KMS-11 (cell line): ENCODE measurements around the gene RELN.

Experiments
- H2AFZ ChIP-seq: fragments of 200-600 bp; sonication (generic); 2 replicates; pipeline ENCODE4 v1.6.1; 2016; ENCODE audit warnings: antibody characterized with exemption, mixed run types, low read depth
- H3K27ac ChIP-seq: fragments of 200-600 bp; sonication (generic); 2 replicates; pipeline ENCODE4 v1.6.1; 2016; ENCODE audit warnings: mild to moderate bottlenecking, mixed run types
- H3K27me3 ChIP-seq: fragments of 200-600 bp; sonication (generic); 2 replicates; pipeline ENCODE4 v1.6.1; 2017; ENCODE audit warnings: mild to moderate bottlenecking, low read depth, mixed run types, moderate library complexity; ENCODE audit not compliant: insufficient read depth
- H3K36me3 ChIP-seq: fragments of 200-600 bp; sonication (generic); 2 replicates; pipeline ENCODE4 v1.6.1; 2017; ENCODE audit warnings: mild to moderate bottlenecking, mixed run types; ENCODE audit not compliant: insufficient read depth
- H3K4me1 ChIP-seq: fragments of 200-600 bp; sonication (generic); 2 replicates; pipeline ENCODE4 v1.6.1; 2016; ENCODE audit warnings: mild to moderate bottlenecking, low read depth, mixed run types; ENCODE audit not compliant: poor library complexity, severe bottlenecking
- H3K4me2 ChIP-seq: fragments of 200-600 bp; sonication (generic); 2 replicates; pipeline ENCODE4 v1.7.0; 2016; ENCODE audit warnings: mild to moderate bottlenecking, mixed run types
- H3K4me3 ChIP-seq: fragments of 200-600 bp; sonication (generic); IDR thresholded peaks from 2 replicates; pipeline ENCODE4 v1.6.1; 2017; ENCODE audit warnings: low read depth, low read length, mixed read lengths; ENCODE audit not compliant: insufficient read depth
- H3K79me2 ChIP-seq: fragments of 200-600 bp; sonication (generic); 2 replicates; pipeline ENCODE4 v1.6.1; 2016; ENCODE audit warnings: low read depth, mixed run types; ENCODE audit not compliant: insufficient read depth
- H3K9ac ChIP-seq: fragments of 200-600 bp; sonication (generic); 2 replicates; pipeline ENCODE4 v1.6.1; 2016; ENCODE audit warnings: mild to moderate bottlenecking, mixed run types
- H4K20me1 ChIP-seq: fragments of 200-600 bp; sonication (generic); 2 replicates; pipeline ENCODE4 v1.6.1; 2016; ENCODE audit warnings: mild to moderate bottlenecking, mixed run types; ENCODE audit not compliant: insufficient read depth
- TF ChIP-seq, protein P1 (sequence below): fragments of 200-600 bp; sonication (generic); conservative IDR thresholded peaks from 2 replicates; pipeline ENCODE4 v1.6.1; 2017; ENCODE audit warnings: low read depth, mild to moderate bottlenecking, antibody characterized with exemption, low read length, moderate library complexity, mixed read lengths

Gene RELN

DNA sequence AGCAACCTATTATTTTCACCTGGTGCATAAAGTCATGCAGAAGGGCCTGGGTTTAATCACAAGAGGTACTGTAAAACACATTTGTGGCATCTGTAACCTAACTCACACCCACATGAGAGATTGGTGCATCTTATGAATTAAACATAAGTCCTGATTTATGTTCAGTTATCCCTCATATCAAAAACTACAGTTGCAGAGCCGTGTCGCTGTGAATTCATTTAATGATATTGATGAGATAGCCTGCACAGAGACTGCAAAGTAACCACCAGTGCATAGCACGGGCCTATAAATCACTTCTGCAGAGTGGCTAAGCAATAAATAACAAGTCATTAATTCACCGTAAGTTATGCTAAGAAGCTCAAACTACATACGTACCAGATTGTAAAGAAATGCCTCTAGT is 178.2 kb downstream of the RELN start:
- TF ChIP-seq, protein P1, sequence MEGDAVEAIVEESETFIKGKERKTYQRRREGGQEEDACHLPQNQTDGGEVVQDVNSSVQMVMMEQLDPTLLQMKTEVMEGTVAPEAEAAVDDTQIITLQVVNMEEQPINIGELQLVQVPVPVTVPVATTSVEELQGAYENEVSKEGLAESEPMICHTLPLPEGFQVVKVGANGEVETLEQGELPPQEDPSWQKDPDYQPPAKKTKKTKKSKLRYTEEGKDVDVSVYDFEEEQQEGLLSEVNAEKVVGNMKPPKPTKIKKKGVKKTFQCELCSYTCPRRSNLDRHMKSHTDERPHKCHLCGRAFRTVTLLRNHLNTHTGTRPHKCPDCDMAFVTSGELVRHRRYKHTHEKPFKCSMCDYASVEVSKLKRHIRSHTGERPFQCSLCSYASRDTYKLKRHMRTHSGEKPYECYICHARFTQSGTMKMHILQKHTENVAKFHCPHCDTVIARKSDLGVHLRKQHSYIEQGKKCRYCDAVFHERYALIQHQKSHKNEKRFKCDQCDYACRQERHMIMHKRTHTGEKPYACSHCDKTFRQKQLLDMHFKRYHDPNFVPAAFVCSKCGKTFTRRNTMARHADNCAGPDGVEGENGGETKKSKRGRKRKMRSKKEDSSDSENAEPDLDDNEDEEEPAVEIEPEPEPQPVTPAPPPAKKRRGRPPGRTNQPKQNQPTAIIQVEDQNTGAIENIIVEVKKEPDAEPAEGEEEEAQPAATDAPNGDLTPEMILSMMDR, result no peak
- Histone ChIP-seq H3K79me2 (no peaks in the 10 kb centered on the region), H4K20me1 (no peaks in the 10 kb centered on the region), H3K27me3 (no peaks in the 10 kb centered on the region), H3K36me3 (no peaks in the 10 kb centered on the region), H3K27ac (no peak overlapping the region), H3K4me1 (no peaks in the 10 kb centered on the region), H3K9ac (no peak overlapping the region), H3K4me3 (no peak overlapping the region), H2AFZ (no peak overlapping the region), H3K4me2 (no peak overlapping the region)

DNA sequence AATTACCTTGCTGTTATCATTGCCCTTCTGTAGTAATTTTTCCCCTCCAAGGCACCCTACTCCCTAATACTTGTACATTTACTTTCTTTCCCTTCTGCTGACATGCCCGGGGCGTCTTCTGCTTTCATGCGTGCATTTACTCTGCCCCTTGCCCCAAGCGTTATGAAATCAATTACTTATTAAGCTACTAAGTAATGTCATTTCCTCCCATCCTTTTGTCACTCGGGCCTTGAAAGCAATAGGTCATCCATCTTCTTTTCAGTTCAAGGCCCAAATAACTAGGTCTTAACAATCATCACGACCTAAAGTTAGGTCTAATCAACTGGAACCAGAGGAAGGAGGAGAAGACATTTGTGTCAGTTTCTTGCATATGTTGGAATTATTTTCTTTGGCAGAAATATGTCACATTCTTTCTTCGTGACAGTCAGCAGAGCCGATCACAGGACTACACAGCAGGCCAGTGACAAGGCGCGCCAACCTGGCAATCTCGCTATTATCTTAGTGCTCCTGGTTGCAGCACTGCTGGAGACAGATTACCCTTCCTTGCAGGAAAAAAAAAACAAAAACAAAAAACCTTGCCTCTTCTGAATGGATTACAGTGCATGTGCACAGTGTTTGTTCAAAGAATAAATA is 179.2 kb downstream of the RELN start:
- Histone ChIP-seq H3K9ac (no peak overlapping the region), H3K27ac (no peak overlapping the region), H4K20me1 (no peaks in the 10 kb centered on the region), H3K4me2 (no peak overlapping the region), H3K27me3 (no peaks in the 10 kb centered on the region), H3K79me2 (no peaks in the 10 kb centered on the region), H3K4me3 (no peak overlapping the region), H2AFZ (no peak overlapping the region), H3K4me1 (no peaks in the 10 kb centered on the region), H3K36me3 (no peaks in the 10 kb centered on the region)
- TF ChIP-seq, protein P1, result no peak

DNA sequence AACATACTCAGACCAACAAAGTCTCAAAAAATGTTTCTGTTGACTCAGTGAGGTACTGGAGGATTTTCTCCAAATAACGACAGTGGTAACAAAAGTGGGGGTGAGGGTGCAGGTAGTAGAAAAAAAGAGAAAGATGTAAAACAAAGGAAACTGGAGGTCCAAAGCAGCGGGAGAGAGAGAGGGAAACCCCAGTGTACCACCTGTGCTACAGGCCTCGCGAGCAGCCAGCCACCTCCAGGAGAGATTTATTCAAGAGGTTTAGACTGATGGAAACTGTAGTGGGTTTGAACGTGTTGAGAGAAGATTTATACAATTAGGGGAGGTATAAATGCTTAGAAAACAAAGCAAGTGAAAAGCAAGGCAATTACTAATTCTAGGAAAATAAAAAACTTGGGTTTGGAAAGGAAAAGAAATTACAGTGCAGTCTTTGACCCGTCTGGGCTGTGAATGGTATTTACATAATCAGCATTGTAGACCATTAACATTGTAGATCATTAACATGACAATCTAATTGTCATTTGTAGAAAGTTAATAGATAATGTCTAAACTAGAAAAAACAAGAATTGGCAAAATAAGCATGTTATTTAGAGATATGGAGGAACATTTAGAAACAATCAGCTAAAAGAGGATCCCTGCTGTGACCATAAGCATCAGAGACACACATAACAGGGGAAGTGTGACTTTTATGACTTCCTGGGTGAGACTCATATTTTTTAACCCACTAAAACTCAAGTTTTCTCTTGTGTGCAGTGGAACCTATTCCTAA is 180.0 kb downstream of the RELN start:
- TF ChIP-seq, protein P1, result no peak
- Histone ChIP-seq H3K9ac (no peak overlapping the region), H3K4me2 (no peak overlapping the region), H4K20me1 (no peaks in the 10 kb centered on the region), H3K36me3 (no peaks in the 10 kb centered on the region), H3K4me3 (no peak overlapping the region), H3K27ac (no peak overlapping the region), H3K27me3 (no peaks in the 10 kb centered on the region), H3K79me2 (no peaks in the 10 kb centered on the region), H2AFZ (no peak overlapping the region), H3K4me1 (no peaks in the 10 kb centered on the region)

DNA sequence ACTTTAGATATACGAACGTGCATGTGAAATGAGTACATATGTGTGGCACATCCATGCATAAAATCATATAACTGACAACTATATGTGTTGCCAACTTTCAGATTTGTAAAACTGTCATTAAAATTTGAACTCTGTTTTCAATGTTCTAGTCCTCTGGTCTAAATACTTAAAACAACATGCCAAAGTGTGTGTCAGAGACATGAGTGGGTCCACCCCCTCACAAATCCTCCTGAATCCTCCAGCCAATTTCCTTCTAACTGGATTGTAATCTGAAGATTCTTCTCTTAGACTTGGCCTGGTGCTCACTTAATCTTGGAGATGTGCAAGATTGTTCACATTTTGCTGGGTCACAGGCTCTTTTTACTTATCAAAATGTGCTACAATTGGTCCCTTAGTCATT is 184.1 kb downstream of the RELN start:
- Histone ChIP-seq H2AFZ (no peak overlapping the region), H3K27me3 (no peaks in the 10 kb centered on the region; the same call in 1 of the 2 replicates), H3K4me3 (no peak overlapping the region), H3K36me3 (no peaks in the 10 kb centered on the region), H3K79me2 (no peaks in the 10 kb centered on the region), H3K9ac (no peak overlapping the region), H3K4me2 (no peak overlapping the region), H4K20me1 (no peaks in the 10 kb centered on the region), H3K27ac (no peak overlapping the region), H3K4me1 (no peaks in the 10 kb centered on the region)
- TF ChIP-seq, protein P1, result no peak
